Stomach (tissue), 4 donors: ENCODE data around the gene BOD1L1.

ENCODE experiments used
- EP300 ChIP-seq: sonication (generic); formaldehyde crosslinking; IDR thresholded peaks from one replicate; pipeline ENCODE4 v1.6.1; 2017; ENCODE audit warnings: antibody characterized with exemption
- POLR2A ChIP-seq, 4 donors: fragments of 450-650 bp; IDR thresholded peaks; one replicate each; pipeline ENCODE4 v1.6.1; 2016; ENCODE audit warnings: antibody characterized with exemption in 4 of 4, control low read depth in 2 of 4, mild to moderate bottlenecking in 1 of 4, moderate library complexity in 1 of 4
- POLR2AphosphoS5 ChIP-seq, 3 donors: sonication (generic); formaldehyde crosslinking; IDR thresholded peaks; one replicate each; pipeline ENCODE4 v1.6.1; 2016; ENCODE audit warnings: antibody characterized with exemption in 3 of 3
- TF ChIP-seq, protein P1 (sequence below), 7 experiments: fragments of 450-650 bp in 4 of 7; fragments of 200-600 bp in 3 of 7; sonication (generic) in 3 of 7; IDR thresholded peaks; one replicate each; pipeline ENCODE4 v1.5.1; 2016 to 2019; ENCODE audit warnings: antibody characterized with exemption in 7 of 7, control low read depth in 2 of 7, mild to moderate bottlenecking in 1 of 7

DNA sequence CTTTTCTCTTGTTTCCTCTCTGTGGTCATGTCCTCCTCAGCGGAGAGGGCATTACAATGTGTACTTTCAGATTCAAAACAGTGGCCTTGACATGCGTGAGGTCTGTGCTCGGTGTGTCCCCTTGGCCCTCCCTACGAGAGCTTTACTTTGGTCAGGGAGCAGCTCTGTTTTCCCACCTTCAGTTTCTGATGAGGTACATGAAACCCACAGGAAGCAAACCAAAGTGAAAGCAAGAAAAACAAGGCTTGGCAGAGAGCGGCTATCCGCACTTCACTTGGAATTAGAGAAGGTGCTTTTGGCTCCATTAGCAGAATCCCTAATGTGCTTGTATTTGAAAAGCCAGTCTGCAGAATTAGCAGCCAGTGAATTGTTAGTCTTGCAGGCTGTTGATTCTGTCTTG, 19.5 kb upstream of the BOD1L1 start:
- TF ChIP-seq POLR2AphosphoS5 (IDR thresholded peaks at IDR 0.05), result no peak
- TF ChIP-seq, protein P1, sequence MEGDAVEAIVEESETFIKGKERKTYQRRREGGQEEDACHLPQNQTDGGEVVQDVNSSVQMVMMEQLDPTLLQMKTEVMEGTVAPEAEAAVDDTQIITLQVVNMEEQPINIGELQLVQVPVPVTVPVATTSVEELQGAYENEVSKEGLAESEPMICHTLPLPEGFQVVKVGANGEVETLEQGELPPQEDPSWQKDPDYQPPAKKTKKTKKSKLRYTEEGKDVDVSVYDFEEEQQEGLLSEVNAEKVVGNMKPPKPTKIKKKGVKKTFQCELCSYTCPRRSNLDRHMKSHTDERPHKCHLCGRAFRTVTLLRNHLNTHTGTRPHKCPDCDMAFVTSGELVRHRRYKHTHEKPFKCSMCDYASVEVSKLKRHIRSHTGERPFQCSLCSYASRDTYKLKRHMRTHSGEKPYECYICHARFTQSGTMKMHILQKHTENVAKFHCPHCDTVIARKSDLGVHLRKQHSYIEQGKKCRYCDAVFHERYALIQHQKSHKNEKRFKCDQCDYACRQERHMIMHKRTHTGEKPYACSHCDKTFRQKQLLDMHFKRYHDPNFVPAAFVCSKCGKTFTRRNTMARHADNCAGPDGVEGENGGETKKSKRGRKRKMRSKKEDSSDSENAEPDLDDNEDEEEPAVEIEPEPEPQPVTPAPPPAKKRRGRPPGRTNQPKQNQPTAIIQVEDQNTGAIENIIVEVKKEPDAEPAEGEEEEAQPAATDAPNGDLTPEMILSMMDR (IDR thresholded peaks at IDR 0.05), result no peak
- TF ChIP-seq EP300, result no peak
- no peak for TF ChIP-seq POLR2A (IDR thresholded peaks at IDR 0.05)
